Mononuclear cell (primary cell): ENCODE data around the gene TNRC18. TPM values are rescaled to one million over a fixed set of nuclear protein-coding genes. Genes with fewer than 3 reads are reported as not detected.

Experiments
- H3K27me3 ChIP-seq: 2 replicates; pipeline ENCODE4 v1.6.0; 2011; ENCODE audit warnings: low read length, control low read depth; ENCODE audit not compliant: insufficient read depth
- H3K4me1 ChIP-seq: 2 replicates; pipeline ENCODE4 v1.5.1; 2011; ENCODE audit warnings: mild to moderate bottlenecking, low read length, control low read depth; ENCODE audit not compliant: insufficient read depth
- H3K4me3 ChIP-seq: 2 replicates; pipeline ENCODE4 v1.5.1; 2011; ENCODE audit warnings: mild to moderate bottlenecking, low read length, moderate library complexity
- H3K9me3 ChIP-seq: 2 replicates; pipeline ENCODE4 v1.5.1; 2011; ENCODE audit warnings: low read depth, mild to moderate bottlenecking, control low read depth, low read length
- total RNA-seq: library from RNA; depleted of rRNA; stranded (reverse); fragments of >200 nt; gene quantifications from one replicate; pipeline ENCODE4 v1.2.3, GENCODE V29; 2012

TNRC18 gene
- total RNA-seq, 1 donor, result 42.4 TPM

GRCh38 chr7:5424749-5425506, 1.3 kb upstream of the TNRC18 start:
- Histone ChIP-seq H3K27me3 (peaks cover 49% of the 10 kb centered on the region), H3K9me3 (no peaks in the 10 kb centered on the region), H3K4me1 (peaks cover 72% of the 10 kb centered on the region), H3K4me3 (peak overlapping the region; percentile 91)

GRCh38 chr7:5423976-5424748, 528 bp upstream of the TNRC18 start:
- H3K9me3 ChIP-seq, result no peaks in the 10 kb centered on the region
- peaks cover 43% of the 10 kb centered on the region for H3K27me3 ChIP-seq
- H3K4me3 ChIP-seq, result peak overlapping the region; percentile 91
- H3K4me1 ChIP-seq, result peaks cover 72% of the 10 kb centered on the region

GRCh38 chr7:5422396-5423305, 983 bp downstream of the TNRC18 start:
- Histone ChIP-seq H3K27me3 (peaks cover 49% of the 10 kb centered on the region), H3K4me3 (peak overlapping the region; percentile 90), H3K4me1 (peaks cover 72% of the 10 kb centered on the region), H3K9me3 (no peaks in the 10 kb centered on the region)

- Histone ChIP-seq H3K27me3 (peaks cover 50% of the 10 kb centered on the region), H3K9me3 (no peaks in the 10 kb centered on the region), H3K4me3 (peak overlapping the region; percentile 90), H3K4me1 (peaks cover 70% of the 10 kb centered on the region)
These were observed 1.8 kb downstream of the TNRC18 start for GRCh38 chr7:5421714-5422395.

GRCh38 chr7:5420881-5421713, 2.5 kb downstream of the TNRC18 start:
- peaks cover 65% of the 10 kb centered on the region for H3K4me1 ChIP-seq
- H3K27me3 ChIP-seq, result peaks cover 50% of the 10 kb centered on the region
- H3K9me3 ChIP-seq, result no peaks in the 10 kb centered on the region
- H3K4me3 ChIP-seq, result peak overlapping the region; percentile 90

GRCh38 chr7:5420067-5420880, 3.4 kb downstream of the TNRC18 start:
- Histone ChIP-seq H3K4me3 (peak overlapping the region; percentile 90), H3K4me1 (peaks cover 65% of the 10 kb centered on the region), H3K27me3 (peaks cover 44% of the 10 kb centered on the region), H3K9me3 (no peaks in the 10 kb centered on the region)

- peaks cover 58% of the 10 kb centered on the region for H3K4me1 ChIP-seq
- H3K9me3 ChIP-seq, result no peaks in the 10 kb centered on the region
- H3K4me3 ChIP-seq, result peak overlapping the region; percentile 90
- peaks cover 45% of the 10 kb centered on the region for H3K27me3 ChIP-seq
These were observed 4.0 kb downstream of the TNRC18 start for GRCh38 chr7:5419539-5420066.

GRCh38 chr7:5418285-5418582, 5.4 kb downstream of the TNRC18 start:
- no peak overlapping the region for H3K4me3 ChIP-seq
- H3K27me3 ChIP-seq, result peaks cover 42% of the 10 kb centered on the region
- H3K4me1 ChIP-seq, result peaks cover 53% of the 10 kb centered on the region
- no peaks in the 10 kb centered on the region for H3K9me3 ChIP-seq

- peaks cover 47% of the 10 kb centered on the region for H3K4me1 ChIP-seq
- H3K9me3 ChIP-seq, result no peaks in the 10 kb centered on the region
- H3K4me3 ChIP-seq, result no peak overlapping the region
- peaks cover 38% of the 10 kb centered on the region for H3K27me3 ChIP-seq
These were observed 6.2 kb downstream of the TNRC18 start for GRCh38 chr7:5417106-5418071.

- H3K4me3 ChIP-seq, result no peak overlapping the region
- H3K4me1 ChIP-seq, result peaks cover 25% of the 10 kb centered on the region
- peaks cover 20% of the 10 kb centered on the region for H3K27me3 ChIP-seq
- H3K9me3 ChIP-seq, result no peaks in the 10 kb centered on the region
These were observed 8.7 kb downstream of the TNRC18 start for GRCh38 chr7:5414916-5415315.

GRCh38 chr7:5413449-5413786, 10.2 kb downstream of the TNRC18 start:
- H3K4me3 ChIP-seq, result no peak overlapping the region

GRCh38 chr7:5408777-5409176, 14.9 kb downstream of the TNRC18 start:
- H3K27me3 ChIP-seq, result no peaks in the 10 kb centered on the region
- H3K9me3 ChIP-seq, result no peaks in the 10 kb centered on the region
- peaks cover 3% of the 10 kb centered on the region for H3K4me1 ChIP-seq
- H3K4me3 ChIP-seq, result no peak overlapping the region

More at GRCh38 chr7:5413449-5413786, 10.2 kb downstream of the TNRC18 start:
- H3K4me1 ChIP-seq, result peaks cover 14% of the 10 kb centered on the region
- H3K27me3 ChIP-seq, result peaks cover 12% of the 10 kb centered on the region
- no peaks in the 10 kb centered on the region for H3K9me3 ChIP-seq
